Fibroblast of villous mesenchyme (primary cell): ENCODE measurements around the gene FMNL2. TPM values are rescaled to one million over a fixed set of nuclear protein-coding genes. Genes with fewer than 3 reads are reported as not detected.

ENCODE experiments used
- DNase-seq: peaks from one replicate; pipeline ENCODE4 v3.0.0-alpha.2; 2010; ENCODE audit warnings: low read depth
- H3K4me3 ChIP-seq: 2 replicates; pipeline ENCODE4 v1.5.1; 2011; ENCODE audit warnings: low read depth, mild to moderate bottlenecking, low read length
- total RNA-seq: library from RNA; depleted of rRNA; stranded (reverse); fragments of >200 nt; gene quantifications from 2 replicates; pipeline ENCODE4 v1.2.3, GENCODE V29; 2012
- TF ChIP-seq, protein P1 (sequence below): IDR thresholded peaks from 2 replicates; pipeline ENCODE4 v1.5.1; 2012; ENCODE audit warnings: low read depth, mild to moderate bottlenecking, low read length; ENCODE audit not compliant: insufficient read depth

The FMNL2 gene
- total RNA-seq, 1 donor = 17.3 TPM

DNA sequence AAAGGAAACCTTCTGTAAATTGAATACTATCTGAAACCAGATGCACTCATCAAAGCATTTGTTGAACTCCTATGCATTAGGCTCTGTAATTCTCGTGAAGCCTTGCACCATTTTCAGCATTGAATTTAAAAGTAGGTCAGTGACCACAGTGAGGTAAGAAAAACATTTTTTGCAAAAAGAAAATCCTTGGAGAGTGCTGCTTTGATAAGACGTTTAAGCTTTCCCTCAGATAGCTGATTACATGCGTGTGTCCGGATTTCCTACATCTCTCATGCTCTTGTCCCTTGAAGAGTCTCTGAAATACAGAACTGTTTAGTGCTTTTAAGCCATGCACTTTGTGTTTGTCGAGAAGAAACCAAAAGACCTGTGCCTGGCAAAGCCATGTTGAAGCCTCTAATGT lies 113.6 kb downstream of the FMNL2 start:
- TF ChIP-seq, protein P1, sequence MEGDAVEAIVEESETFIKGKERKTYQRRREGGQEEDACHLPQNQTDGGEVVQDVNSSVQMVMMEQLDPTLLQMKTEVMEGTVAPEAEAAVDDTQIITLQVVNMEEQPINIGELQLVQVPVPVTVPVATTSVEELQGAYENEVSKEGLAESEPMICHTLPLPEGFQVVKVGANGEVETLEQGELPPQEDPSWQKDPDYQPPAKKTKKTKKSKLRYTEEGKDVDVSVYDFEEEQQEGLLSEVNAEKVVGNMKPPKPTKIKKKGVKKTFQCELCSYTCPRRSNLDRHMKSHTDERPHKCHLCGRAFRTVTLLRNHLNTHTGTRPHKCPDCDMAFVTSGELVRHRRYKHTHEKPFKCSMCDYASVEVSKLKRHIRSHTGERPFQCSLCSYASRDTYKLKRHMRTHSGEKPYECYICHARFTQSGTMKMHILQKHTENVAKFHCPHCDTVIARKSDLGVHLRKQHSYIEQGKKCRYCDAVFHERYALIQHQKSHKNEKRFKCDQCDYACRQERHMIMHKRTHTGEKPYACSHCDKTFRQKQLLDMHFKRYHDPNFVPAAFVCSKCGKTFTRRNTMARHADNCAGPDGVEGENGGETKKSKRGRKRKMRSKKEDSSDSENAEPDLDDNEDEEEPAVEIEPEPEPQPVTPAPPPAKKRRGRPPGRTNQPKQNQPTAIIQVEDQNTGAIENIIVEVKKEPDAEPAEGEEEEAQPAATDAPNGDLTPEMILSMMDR = no peak
- no peak overlapping the region for H3K4me3 ChIP-seq

DNA sequence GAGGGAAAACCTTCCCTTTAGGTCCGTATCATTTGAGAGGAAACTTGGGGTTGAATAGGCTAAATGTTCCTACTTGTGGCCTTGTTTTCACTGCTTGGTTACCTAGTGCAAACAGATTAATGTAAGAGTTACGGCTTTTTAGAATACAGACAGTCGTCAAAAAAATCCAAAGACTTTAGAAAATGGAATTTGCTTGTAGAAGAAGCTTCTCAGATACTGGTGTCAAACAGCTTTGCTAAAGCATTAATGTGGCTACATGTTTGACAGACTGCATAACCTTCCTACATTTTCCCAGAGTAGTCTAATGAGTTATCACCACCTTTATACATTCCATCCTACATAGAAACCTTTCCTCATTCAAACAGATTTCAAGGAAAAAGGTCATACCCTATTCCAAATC lies 114.6 kb downstream of the FMNL2 start:
- H3K4me3 ChIP-seq = no peak overlapping the region
- DNase-seq = no peak
- TF ChIP-seq, protein P1 = no peak

More for the DNA sequence above, 113.6 kb downstream of the FMNL2 start:
- no peak for DNase-seq

GRCh38 chr2:152450176-152450575 lies 115.2 kb downstream of the FMNL2 start:
- H3K4me3 ChIP-seq = no peak overlapping the region
- DNase-seq = no peak
- TF ChIP-seq, protein P1 = no peak

DNA sequence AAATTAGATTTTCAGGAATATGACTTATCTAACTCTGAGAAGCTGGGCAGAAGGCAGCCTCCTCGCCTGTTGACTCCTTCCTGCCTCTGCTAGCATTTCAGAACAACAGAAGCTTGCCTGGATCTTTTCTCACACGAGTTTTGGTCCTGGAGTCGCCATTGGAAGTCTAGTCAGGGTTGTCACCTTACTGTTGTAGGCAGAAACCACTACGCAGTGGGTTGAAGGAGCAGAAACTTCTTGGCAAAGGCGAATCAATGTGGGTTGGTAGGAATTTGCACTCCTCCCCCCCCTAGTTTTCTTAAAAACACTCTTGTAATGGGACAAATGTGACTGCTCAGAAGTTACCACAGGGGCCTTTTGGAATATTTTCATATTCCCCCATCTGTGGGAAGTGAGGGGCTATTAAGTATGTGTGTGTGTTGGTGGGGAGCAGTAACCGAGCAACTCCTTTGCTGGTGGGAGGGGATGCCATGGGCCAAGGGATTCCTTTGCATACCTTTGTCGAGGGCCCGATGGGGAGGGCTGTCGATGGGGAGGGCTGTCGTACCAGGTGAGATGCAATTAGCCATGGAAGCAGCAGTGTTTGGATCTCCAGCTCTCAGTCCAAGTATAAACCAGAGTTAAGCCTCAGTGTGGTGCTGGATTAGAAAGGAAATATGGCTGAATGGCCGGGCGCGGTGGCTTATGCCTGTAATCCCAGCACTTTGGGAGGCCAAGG lies 117.4 kb downstream of the FMNL2 start:
- no peak for DNase-seq

DNA sequence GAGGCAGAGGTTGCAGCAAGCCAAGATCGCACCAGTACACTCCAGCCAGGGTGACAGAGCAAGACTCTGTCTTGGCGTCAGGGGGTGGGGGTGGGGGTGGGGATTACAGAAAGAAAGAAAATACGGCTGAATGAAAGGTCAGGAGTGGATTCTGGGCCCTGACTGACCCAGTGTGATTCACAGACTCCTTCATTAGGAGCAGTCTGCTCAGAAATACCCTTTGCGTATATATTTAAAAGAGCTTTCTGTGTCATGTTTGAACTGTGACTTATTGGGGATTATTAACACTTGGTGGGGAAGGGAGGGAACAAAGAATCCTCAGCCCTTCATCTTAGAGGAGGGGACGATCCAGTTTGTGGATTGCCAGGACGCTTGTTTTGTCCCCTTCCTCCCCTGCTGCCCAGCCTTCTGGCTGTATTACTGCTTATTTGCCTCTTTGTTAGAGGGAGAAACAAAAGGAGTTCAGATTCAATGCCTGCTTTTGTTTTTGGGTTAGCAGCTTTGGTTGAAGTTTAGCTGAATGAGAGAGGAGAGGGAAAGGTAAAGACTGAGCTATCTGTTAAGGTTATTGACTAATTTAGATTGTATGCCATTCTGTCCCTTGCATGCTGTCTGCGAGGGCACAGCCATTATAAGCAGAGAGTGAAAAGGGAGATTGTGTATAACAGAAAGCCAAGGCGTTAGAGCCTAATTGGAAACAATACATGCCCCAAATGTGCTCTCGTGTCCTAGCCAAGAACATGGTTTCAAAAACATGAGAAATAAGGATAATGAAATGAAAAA lies 118.3 kb downstream of the FMNL2 start:
- H3K4me3 ChIP-seq = no peak overlapping the region
- TF ChIP-seq, protein P1 = no peak
- no peak for DNase-seq

More for the DNA sequence above, 117.4 kb downstream of the FMNL2 start:
- TF ChIP-seq, protein P1 = no peak
- no peak overlapping the region for H3K4me3 ChIP-seq

DNA sequence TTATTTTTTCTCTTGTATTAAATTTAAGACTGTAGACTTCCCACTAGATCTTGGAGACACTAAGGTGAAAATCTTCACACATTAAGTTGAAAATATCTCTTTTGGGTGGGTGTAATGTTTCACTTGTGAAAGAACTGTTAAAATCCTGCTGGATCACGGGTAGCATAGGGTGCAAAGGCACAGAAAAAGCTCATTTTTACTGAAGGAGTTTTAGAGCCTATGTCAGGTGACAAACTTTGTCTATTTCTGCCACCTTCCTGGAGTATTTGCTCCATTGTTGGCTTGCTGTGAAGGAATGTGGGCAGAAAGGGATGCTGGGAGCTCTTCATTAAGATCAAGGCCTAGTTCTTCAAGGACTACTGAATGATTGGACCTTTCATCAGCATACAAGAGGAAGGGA lies 119.4 kb downstream of the FMNL2 start:
- TF ChIP-seq, protein P1 = no peak
- no peak for DNase-seq
- no peak overlapping the region for H3K4me3 ChIP-seq
